WERI-Rb-1 (cell line): ENCODE measurements around the gene ECHDC3.

Experiments
- DNase-seq: peaks from one replicate; pipeline ENCODE4 v3.0.0-alpha.2; 2020
- H3K27ac ChIP-seq: fragments of 250-450 bp; sonication (Bioruptor Pico); 2 replicates; pipeline ENCODE4 v1.5.1; 2020; ENCODE audit warnings: mild to moderate bottlenecking, moderate library complexity
- H3K27me3 ChIP-seq: fragments of 250-450 bp; sonication (Bioruptor Pico); 2 replicates; pipeline ENCODE4 v1.5.1; 2021; ENCODE audit warnings: mild to moderate bottlenecking, low read depth, moderate library complexity; ENCODE audit not compliant: insufficient read depth, severe bottlenecking
- H3K36me3 ChIP-seq: fragments of 250-450 bp; sonication (Bioruptor Pico); 2 replicates; pipeline ENCODE4 v1.5.1; 2020; ENCODE audit warnings: mild to moderate bottlenecking, moderate library complexity
- H3K4me3 ChIP-seq: 2 replicates; pipeline ENCODE4 v1.5.1; 2011; ENCODE audit warnings: low read depth, mild to moderate bottlenecking, control low read depth, low read length
- H3K9me3 ChIP-seq: fragments of 250-450 bp; sonication (Bioruptor Pico); 2 replicates; pipeline ENCODE4 v1.5.1; 2021; ENCODE audit warnings: mild to moderate bottlenecking, moderate library complexity; ENCODE audit not compliant: severe bottlenecking
- TF ChIP-seq, protein P1 (sequence below): IDR thresholded peaks from 2 replicates; pipeline ENCODE4 v1.5.1; 2011; ENCODE audit warnings: low read depth, mild to moderate bottlenecking, control low read depth, inconsistent platforms, low read length

ECHDC3 gene

DNA sequence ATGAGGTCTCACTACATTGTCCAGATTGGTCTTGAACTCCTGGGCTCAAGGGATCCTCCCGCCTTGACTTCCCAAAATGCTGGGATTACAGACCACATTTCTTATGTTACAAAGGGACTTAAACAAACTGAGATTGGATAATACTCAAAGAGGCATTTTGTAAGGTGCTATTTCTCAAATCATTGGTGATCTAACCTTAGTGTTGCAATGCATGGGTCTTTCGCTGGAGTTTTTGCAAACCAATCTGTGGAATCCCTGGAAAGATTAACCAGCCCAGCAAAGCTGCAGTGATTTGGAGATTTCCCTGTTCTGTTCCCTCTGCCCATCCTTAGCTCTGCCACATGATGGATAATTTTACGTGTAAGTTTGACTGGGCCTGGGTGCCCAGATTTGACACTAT is 20.4 kb upstream of the ECHDC3 start:
- no peak for DNase-seq
- H3K27ac ChIP-seq, result no peak overlapping the region
- H3K4me3 ChIP-seq, result no peak overlapping the region
- no peaks in the 10 kb centered on the region for H3K27me3 ChIP-seq
- no peaks in the 10 kb centered on the region for H3K9me3 ChIP-seq
- no peaks in the 10 kb centered on the region for H3K36me3 ChIP-seq
- TF ChIP-seq, protein P1, sequence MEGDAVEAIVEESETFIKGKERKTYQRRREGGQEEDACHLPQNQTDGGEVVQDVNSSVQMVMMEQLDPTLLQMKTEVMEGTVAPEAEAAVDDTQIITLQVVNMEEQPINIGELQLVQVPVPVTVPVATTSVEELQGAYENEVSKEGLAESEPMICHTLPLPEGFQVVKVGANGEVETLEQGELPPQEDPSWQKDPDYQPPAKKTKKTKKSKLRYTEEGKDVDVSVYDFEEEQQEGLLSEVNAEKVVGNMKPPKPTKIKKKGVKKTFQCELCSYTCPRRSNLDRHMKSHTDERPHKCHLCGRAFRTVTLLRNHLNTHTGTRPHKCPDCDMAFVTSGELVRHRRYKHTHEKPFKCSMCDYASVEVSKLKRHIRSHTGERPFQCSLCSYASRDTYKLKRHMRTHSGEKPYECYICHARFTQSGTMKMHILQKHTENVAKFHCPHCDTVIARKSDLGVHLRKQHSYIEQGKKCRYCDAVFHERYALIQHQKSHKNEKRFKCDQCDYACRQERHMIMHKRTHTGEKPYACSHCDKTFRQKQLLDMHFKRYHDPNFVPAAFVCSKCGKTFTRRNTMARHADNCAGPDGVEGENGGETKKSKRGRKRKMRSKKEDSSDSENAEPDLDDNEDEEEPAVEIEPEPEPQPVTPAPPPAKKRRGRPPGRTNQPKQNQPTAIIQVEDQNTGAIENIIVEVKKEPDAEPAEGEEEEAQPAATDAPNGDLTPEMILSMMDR, result no peak

DNA sequence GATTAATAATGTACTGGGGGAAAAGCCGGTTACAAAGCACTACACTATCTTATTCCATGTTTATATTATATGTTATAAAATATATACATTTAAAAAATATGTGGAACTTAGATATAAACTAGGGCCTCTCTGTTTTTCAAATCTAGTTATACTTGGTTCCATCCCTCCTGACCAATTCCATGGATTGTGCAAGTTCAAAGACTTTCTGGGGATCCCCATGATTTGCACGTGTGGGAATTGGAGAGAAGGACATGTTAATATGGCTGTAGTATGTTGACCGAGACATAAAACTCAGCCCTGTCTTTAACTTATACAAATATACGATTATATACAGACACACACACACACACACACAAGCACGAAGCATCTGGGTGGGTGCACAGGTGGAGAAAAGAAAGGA is 18.8 kb upstream of the ECHDC3 start:
- no peaks in the 10 kb centered on the region for H3K36me3 ChIP-seq
- TF ChIP-seq, protein P1, result no peak
- no peak overlapping the region for H3K27ac ChIP-seq

DNA sequence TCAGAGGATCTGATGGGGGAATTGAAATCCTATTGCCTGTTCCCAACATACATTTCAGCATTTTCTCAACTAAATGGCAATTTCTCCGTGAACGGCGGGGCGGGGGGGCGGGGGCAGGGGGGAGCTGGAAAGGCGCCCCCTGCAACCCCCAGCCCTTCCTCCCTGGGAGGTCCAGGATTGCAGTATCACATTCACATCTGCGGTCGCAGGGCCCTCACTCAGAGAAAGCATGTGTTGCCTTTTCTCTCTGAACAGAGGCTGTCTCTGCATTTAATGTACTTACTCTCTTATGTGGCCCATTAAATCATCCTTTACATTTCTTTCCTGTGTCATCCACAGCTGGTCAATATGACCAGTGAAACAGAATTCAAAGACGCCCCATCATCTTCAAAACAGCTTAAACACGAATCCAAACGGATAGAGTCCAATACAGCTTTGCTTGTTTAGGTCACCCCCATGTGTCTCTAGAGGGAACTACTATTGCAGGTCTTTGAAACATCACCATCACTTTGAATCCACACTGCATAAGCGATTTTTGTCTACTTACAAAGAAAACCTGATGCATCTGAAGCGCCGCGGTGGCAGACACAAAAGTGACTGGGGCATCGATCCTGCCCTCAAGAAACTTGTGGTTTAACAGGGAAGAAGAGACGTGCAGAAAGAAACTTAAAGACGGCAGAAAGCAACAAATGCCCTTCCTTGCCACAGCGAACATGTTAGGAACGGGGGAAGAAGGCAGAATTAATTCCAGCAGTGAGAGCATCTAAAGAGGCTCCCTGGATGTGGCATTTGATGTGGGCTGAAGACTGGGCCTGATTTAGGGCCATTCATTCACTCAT is 17.0 kb upstream of the ECHDC3 start:
- DNase-seq, result peak; percentile 8
- no peaks in the 10 kb centered on the region for H3K27me3 ChIP-seq
- H3K36me3 ChIP-seq, result no peaks in the 10 kb centered on the region
- no peaks in the 10 kb centered on the region for H3K9me3 ChIP-seq
- no peak overlapping the region for H3K4me3 ChIP-seq
- no peak overlapping the region for H3K27ac ChIP-seq
- TF ChIP-seq, protein P1, result peak; percentile 61

More for the DNA sequence above, 18.8 kb upstream of the ECHDC3 start:
- Histone ChIP-seq H3K4me3 (no peak overlapping the region), H3K27me3 (no peaks in the 10 kb centered on the region), H3K9me3 (no peaks in the 10 kb centered on the region)
- no peak for DNase-seq

DNA sequence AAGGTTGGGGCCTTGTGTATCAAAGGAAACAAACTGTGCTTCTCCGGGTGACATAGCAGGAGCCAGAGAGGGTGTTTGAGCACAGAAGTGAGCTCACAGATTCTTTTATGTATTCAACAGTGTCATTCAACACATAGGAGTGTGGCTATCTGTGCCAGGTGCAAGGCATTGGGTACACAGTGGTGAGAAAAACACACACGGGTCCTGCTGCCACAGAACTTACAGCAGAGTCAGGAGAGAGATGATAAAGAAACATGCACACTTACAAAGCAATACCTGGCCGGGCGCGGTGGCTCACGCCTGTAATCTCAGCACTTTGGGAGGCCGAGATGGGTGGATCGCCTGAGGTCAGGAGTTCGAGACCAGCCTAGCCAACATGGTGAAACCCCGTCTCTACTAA is 16.3 kb upstream of the ECHDC3 start:
- TF ChIP-seq, protein P1, result no peak
- no peak overlapping the region for H3K27ac ChIP-seq
- H3K27me3 ChIP-seq, result no peaks in the 10 kb centered on the region
- no peak overlapping the region for H3K4me3 ChIP-seq
- no peaks in the 10 kb centered on the region for H3K9me3 ChIP-seq
- no peaks in the 10 kb centered on the region for H3K36me3 ChIP-seq
- no peak for DNase-seq

DNA sequence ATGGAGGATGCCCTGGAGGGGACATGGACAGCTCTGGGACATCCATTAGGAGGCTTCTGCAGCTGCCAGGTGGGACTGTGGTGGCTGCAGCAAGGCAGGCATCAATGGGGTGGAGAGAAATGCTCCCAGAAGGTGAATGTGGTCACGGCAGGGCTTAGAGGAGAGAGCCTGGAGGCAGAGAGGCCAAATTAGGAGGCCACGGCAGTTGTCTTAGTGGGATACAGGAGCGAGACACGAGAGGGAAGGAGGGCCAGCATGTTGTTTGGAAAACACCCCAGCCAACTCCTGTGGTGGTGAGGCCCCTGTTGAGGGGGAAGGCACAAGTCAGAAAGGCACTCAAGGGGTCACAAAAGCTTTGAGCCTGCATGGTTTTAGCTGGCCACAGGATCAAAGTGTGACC is 14.6 kb upstream of the ECHDC3 start:
- Histone ChIP-seq H3K4me3 (no peak overlapping the region), H3K9me3 (no peaks in the 10 kb centered on the region), H3K27ac (no peak overlapping the region), H3K27me3 (no peaks in the 10 kb centered on the region), H3K36me3 (no peaks in the 10 kb centered on the region)
- DNase-seq, result no peak
- TF ChIP-seq, protein P1, result no peak

DNA sequence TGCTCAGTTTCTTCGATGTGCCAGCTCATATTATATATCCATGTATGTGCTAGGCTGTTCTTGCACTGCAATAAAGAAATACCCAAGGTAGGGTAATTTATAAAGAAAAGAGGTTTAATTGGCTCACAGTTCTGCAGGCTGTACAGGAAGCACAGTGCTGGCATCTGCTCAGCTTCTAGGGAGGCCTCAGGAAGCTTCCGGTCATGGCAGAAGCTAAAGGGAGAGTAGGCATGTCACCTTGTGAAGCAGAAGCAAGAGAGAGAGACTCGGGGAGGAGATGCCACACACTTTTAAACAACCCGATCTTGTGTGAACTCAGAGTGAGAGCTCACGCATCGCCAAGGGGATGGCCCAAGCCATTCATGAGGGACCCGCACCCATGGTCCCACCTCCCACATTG is 13.8 kb upstream of the ECHDC3 start:
- no peak overlapping the region for H3K27ac ChIP-seq
- no peaks in the 10 kb centered on the region for H3K9me3 ChIP-seq
- H3K27me3 ChIP-seq, result no peaks in the 10 kb centered on the region
- H3K4me3 ChIP-seq, result no peak overlapping the region
- no peak for DNase-seq
- H3K36me3 ChIP-seq, result no peaks in the 10 kb centered on the region
- TF ChIP-seq, protein P1, result no peak
